H54 (cell line): Measurements from ENCODE around the gene DAZL.
"Not testable (repeated sequence)": the region's sequence is repeated elsewhere in the genome, so short reads cannot be mapped to it uniquely, and the experiment has no call there.

Source experiments
- DNase-seq: peaks from one replicate; pipeline ENCODE4 v3.0.0; 2011; ENCODE audit warnings: low spot score, mixed read lengths; ENCODE audit not compliant: insufficient read length
- FAIRE-seq: peaks from 3 replicates; lab custom pipeline; 2011; peaks lifted over from hg19 to GRCh38; lab: Jason Lieb, UNC
- POLR2A ChIP-seq: IDR thresholded peaks from 2 replicates; pipeline ENCODE4 v1.6.1; 2011; ENCODE audit warnings: low read depth, mild to moderate bottlenecking, low read length

The DAZL gene

GRCh38 chr3:16604887-16605602 is at the start of gene DAZL:
Gene DAZL (minus strand): TSS chr3:16605423. CDS start chr3:16605205, 218 bp downstream.
- no peak for FAIRE-seq

GRCh38 chr3:16654976-16655375 is 49.8 kb upstream of the DAZL start:
- DNase-seq, result no peak
- no peak for TF ChIP-seq POLR2A
- no peak for FAIRE-seq

More at GRCh38 chr3:16604887-16605602, at the start of gene DAZL:
- DNase-seq, result no peak
- no peak for TF ChIP-seq POLR2A

- no peak for DNase-seq
- no peak for TF ChIP-seq POLR2A
- FAIRE-seq, result no peak
These were observed 48.5 kb upstream of the DAZL start for GRCh38 chr3:16653712-16654111.

- DNase-seq, result no peak
- no peak for TF ChIP-seq POLR2A
- no peak for FAIRE-seq
These were observed 42.4 kb upstream of the DAZL start for GRCh38 chr3:16647668-16648067.

DNA sequence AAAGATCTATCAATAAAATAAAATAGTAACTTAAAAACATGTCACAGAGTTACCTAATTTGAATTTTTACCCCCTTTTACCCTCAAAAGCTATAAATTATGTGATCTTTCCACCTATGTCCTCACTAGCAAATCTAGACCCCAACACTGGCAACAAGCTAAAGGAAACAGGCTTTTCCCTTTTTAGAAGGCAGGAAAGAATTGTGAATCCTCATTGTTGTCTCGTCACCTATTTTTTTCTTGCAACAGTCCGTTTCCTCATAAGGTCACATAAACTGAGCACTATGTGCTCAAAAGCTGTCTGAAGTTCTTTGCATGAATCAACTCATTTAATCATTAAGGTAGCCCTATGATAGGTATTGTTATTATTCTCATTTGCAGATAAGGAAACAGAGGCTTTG is 34.6 kb upstream of the DAZL start:
- TF ChIP-seq POLR2A, result no peak
- FAIRE-seq, result no peak
- DNase-seq, result no peak

DNA sequence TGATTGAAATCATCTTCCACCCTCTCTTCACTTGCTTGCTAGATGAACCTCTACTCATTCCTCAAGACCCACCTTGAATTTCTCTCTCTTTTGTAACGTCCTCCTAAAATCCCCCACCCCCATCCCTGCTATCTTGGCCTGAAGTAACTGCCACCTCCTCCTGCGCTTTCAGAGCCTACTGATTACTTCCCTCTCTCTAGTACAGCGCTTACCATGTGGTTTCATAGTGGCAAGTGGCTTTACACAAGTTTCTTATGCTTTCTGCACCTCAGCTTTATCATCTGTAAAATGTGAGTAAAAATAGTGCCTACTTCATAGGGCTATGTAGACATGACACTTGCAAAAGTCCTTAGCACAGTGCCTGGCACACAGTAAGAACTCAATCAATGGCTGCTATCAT is 28.7 kb upstream of the DAZL start:
- DNase-seq (no peak), FAIRE-seq (no peak)
- no peak for TF ChIP-seq POLR2A

DNA sequence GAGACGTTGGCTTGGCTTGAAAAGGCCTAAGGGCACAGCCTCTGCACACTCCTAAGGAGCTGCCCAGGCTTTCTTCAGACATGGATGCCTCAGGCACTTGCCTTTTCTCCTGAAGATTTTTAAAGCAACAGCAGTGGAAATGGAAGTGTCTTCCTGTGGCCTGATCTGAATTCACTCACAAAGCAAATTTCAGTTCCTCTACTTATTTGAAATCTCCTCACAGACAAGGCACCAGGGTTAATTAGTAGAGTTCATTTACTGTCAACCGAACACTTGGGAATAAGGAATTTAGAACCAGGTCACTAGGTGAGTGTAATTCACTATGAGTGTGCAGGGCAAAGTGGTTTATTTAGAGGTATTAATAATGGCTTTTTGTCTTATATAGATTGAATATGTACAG is 27.2 kb upstream of the DAZL start:
- TF ChIP-seq POLR2A, result no peak
- FAIRE-seq (no peak), DNase-seq (no peak)

- FAIRE-seq, result no peak
- DNase-seq, result no peak
These were observed 13.5 kb upstream of the DAZL start for GRCh38 chr3:16618721-16619120.

DNA sequence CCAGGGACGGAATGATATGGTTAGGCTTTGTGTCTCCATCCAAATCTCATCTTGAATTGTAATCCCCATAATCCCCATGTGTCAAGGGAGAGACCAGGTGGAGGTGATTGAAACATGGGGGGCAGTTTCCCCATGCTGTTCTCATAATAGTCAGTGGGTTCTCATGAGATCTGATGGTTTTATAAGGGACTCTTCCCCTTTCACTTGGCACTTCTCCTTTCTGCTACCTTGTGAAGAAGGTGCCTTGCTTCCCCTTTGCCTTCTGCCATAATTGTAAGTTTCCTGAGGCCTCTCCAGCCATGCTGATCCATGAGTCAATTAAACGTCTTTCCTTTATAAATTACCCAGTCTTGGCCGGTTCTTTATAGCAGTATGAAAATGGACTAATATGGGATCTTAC is 11.9 kb upstream of the DAZL start:
- not testable (repeated sequence) for FAIRE-seq, DNase-seq

More at GRCh38 chr3:16618721-16619120, 13.5 kb upstream of the DAZL start:
- no peak for TF ChIP-seq POLR2A

GRCh38 chr3:16616083-16616482 is 10.9 kb upstream of the DAZL start:
- FAIRE-seq (no peak), DNase-seq (no peak)
- no peak for TF ChIP-seq POLR2A

GRCh38 chr3:16614033-16615031 is 9.1 kb upstream of the DAZL start:
- TF ChIP-seq POLR2A, result no peak
- no peak for DNase-seq
- FAIRE-seq, result no peak

DNA sequence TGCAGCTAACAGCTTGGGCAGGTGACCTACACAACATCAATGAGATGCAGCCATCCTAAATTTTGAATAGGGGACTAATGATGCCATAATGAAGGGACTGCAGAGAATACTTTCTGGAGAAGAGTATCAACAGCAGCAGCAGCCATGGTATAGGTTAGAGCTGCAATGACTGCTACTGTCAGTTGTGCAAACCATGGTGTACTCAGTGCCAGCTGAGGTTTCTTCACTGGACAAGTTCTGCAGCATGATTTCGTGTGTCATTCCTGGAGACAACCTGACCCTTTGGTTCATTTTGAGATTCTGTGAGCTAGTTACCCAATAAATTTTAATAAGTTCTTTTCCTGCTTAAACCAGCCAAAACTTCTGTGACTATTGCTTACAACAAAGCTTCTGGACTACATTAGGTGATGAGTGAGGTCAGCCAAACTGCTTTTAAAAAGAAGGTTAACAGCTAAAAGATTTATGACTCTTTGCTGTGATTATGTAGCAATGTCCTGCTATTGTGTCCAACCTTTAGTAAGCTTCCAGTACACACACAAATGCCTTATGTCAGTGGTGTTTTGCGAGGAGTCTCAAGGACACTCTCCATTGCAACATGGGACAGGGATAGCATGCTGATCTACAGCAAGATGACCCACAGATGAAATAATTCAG is 4.8 kb upstream of the DAZL start:
- no peak for TF ChIP-seq POLR2A
- no peak for DNase-seq

GRCh38 chr3:16608816-16609215 is 3.6 kb upstream of the DAZL start:
- FAIRE-seq, result no peak
- DNase-seq, result no peak
- TF ChIP-seq POLR2A, result no peak

More for the DNA sequence above, 4.8 kb upstream of the DAZL start:
- no peak for FAIRE-seq

DNA sequence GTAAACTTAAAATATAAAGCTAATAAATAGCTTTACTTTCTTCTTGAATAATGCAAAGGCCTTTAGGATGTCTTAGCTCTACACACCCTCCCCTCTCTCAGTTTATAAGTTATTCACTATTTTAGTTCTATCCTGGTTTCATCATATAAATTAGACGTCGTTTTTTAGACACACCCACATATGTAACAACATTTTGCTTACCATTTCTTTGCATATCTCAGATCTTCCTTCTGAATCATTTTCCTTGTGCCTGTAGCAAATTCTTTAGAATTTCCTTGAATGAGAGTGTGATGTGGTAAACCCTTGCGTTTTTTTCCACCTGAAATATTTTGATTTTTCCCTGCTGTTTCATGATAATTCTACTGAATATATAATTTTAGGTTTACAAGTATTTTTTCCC is 2.5 kb upstream of the DAZL start:
- FAIRE-seq (no peak), DNase-seq (no peak)
- TF ChIP-seq POLR2A, result no peak
